Fibroblast of lung (primary cell): ENCODE results near the gene OR7C1. TPM values are rescaled to one million over a fixed set of nuclear protein-coding genes. Genes with fewer than 3 reads are reported as not detected.

Experiments used
- DNase-seq, 2 donors: peaks; one replicate each; pipeline versions ENCODE4 v3.0.0 to v3.0.0-alpha.2; 2010; ENCODE audit warnings: low read depth in 2 of 2
- H2AFZ ChIP-seq: 2 replicates; pipeline ENCODE4 v1.5.1; 2012; ENCODE audit warnings: low read length, control low read depth, inconsistent platforms
- H3K27ac ChIP-seq: 2 replicates; pipeline ENCODE4 v1.5.1; 2011; ENCODE audit warnings: low read length, control low read depth; ENCODE audit not compliant: insufficient read depth
- H3K27me3 ChIP-seq: 2 replicates; pipeline ENCODE4 v1.5.1; 2011; ENCODE audit warnings: mild to moderate bottlenecking, low read length; ENCODE audit not compliant: control insufficient read depth, insufficient read depth
- H3K36me3 ChIP-seq: 2 replicates; pipeline ENCODE4 v1.5.1; 2011; ENCODE audit warnings: low read length; ENCODE audit not compliant: control insufficient read depth, insufficient read depth
- H3K4me1 ChIP-seq: 2 replicates; pipeline ENCODE4 v1.5.1; 2011; ENCODE audit warnings: low read length; ENCODE audit not compliant: control insufficient read depth, insufficient read depth; ENCODE audit errors: extremely low read depth
- H3K4me2 ChIP-seq: 2 replicates; pipeline ENCODE4 v1.5.1; 2011; ENCODE audit warnings: low read length, control low read depth; ENCODE audit not compliant: insufficient read depth; ENCODE audit errors: extremely low read depth
- H3K4me3 ChIP-seq, 4 experiments: fragments of 200-600 bp in 1 of 4; sonication (generic) in 1 of 4; replicated peaks in 1 of 4; 2 replicates each; pipeline ENCODE4 v1.5.1; 2011 to 2016; ENCODE audit warnings: low read length in 4 of 4, low read depth in 3 of 4, mild to moderate bottlenecking in 3 of 4, control low read depth in 2 of 4, inconsistent platforms in 1 of 4, mixed read lengths in 1 of 4; ENCODE audit not compliant: insufficient read depth in 1 of 4; ENCODE audit errors: control extremely low read depth in 1 of 4
- H3K79me2 ChIP-seq: 2 replicates; pipeline ENCODE4 v1.5.1; 2012; ENCODE audit warnings: mild to moderate bottlenecking, low read length, inconsistent platforms; ENCODE audit not compliant: control insufficient read depth, insufficient read depth
- H3K9ac ChIP-seq: 2 replicates; pipeline ENCODE4 v1.5.1; 2011; ENCODE audit warnings: mild to moderate bottlenecking, low read length, control low read depth; ENCODE audit not compliant: insufficient read depth
- H3K9me3 ChIP-seq: 2 replicates; pipeline ENCODE4 v1.5.1; 2012; ENCODE audit warnings: low read depth, low read length; ENCODE audit not compliant: control insufficient read depth, insufficient read depth
- H4K20me1 ChIP-seq: 2 replicates; pipeline ENCODE4 v1.5.1; 2011; ENCODE audit warnings: low read length; ENCODE audit not compliant: control insufficient read depth, insufficient read depth; ENCODE audit errors: extremely low read depth
- CTCF ChIP-seq, 2 donors: IDR thresholded peaks in 1 of 2; conservative IDR thresholded peaks in 1 of 2; 1 replicate in 1 of 2; 2 replicates in 1 of 2; pipeline ENCODE4 v1.5.1; 2011 to 2012; ENCODE audit warnings: low read length in 2 of 2, control low read depth in 1 of 2, inconsistent platforms in 1 of 2, low read depth in 1 of 2, mild to moderate bottlenecking in 1 of 2
- EZH2 ChIP-seq: IDR thresholded peaks from 2 replicates; pipeline ENCODE4 v1.5.1; 2012; ENCODE audit warnings: low read length, control low read depth, mild to moderate bottlenecking; ENCODE audit errors: missing control alignments
- polyA plus RNA-seq, 2 donors: library from polyadenylated mRNA; depleted of rRNA in 1 of 2; stranded (reverse) in 1 of 2; unstranded in 1 of 2; fragments of >200 nt; gene quantifications; 2 replicates each; pipeline ENCODE4 v1.2.1, GENCODE V29; 2011 to 2012; ENCODE audit warnings: missing spikeins in 1 of 2
- total RNA-seq: library from RNA; depleted of rRNA; stranded (reverse); fragments of >200 nt; gene quantifications from 2 replicates; pipeline ENCODE4 v1.2.1, GENCODE V29; 2014

The OR7C1 gene
- total and polyA plus RNA-seq, 2 donors (not counting 1 experiment from before 2014, with no cell fraction given): not detected

- no peak for TF ChIP-seq EZH2
- TF ChIP-seq CTCF (conservative IDR thresholded peaks at IDR 0.05 in 1 of 2, IDR thresholded peaks at IDR 0.05 in 1 of 2; ENCODE audit: low read depth in 1 of 2, low read length in 2 of 2): no peak
- Histone ChIP-seq H3K4me2 (no peak overlapping the region), H2AFZ (no peak overlapping the region), H3K4me1 (no peaks in the 10 kb centered on the region), H3K79me2 (no peaks in the 10 kb centered on the region), H3K27me3 (peaks cover 3% of the 10 kb centered on the region), H3K27ac (no peak overlapping the region), H3K9ac (no peak overlapping the region), H3K9me3 (no peaks in the 10 kb centered on the region), H3K36me3 (no peaks in the 10 kb centered on the region), H4K20me1 (no peaks in the 10 kb centered on the region), H3K4me3 (no peak overlapping the region)
- no peak for DNase-seq
Measured at GRCh38 chr19:14772467-14772866, 62.5 kb downstream of the OR7C1 start.

DNA sequence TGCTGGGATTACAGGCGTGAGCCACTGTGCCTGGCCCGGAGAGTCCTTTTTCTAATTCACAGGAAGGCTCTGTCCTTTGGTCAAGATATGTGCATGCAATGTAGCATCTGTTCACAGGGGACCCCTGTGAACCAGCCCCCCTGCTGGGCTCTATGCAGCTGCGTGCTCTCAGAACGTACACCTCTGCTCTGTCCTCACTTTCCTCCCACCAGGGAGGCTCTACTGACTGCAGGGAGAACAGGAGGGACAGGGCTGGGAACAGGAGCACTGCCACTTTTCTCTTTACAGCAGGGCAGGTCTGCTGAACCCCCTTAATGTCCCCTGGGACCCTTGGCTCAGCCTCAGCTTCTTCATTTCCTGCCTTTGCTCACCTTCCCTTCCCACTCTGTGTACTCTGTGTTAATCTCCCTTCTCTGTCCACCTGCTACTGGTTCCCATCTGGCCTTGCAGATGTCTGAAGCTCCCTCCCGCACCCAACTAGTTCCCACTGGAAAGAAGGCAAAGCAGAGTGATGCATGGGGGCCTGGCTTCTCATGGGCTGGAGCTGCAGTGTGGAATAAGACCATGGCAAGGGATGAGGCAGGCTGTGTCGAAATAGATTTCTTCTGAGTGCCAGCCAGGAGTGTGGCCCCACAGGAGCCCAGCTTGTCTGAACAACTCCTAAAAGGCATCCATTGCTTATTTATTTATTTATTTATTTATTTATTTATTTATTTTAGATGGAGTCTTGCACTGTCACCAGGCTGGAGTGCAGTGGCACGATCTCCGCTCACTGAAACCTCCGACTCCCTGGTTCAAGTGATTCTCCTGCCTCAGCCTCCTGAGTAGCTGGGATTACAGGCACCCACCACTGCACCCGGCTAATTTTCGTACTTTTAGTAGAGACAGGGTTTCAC, 63.8 kb downstream of the OR7C1 start:
- H3K79me2 ChIP-seq: no peaks in the 10 kb centered on the region
- no peak for DNase-seq
- no peak overlapping the region for H3K4me3 ChIP-seq
- no peaks in the 10 kb centered on the region for H3K4me1 ChIP-seq
- H3K4me2 ChIP-seq: no peak overlapping the region
- H3K36me3 ChIP-seq: no peaks in the 10 kb centered on the region
- H2AFZ ChIP-seq: no peak overlapping the region
- peaks cover 2% of the 10 kb centered on the region for H3K27me3 ChIP-seq
- no peaks in the 10 kb centered on the region for H4K20me1 ChIP-seq
- no peak overlapping the region for H3K27ac ChIP-seq
- H3K9me3 ChIP-seq: no peaks in the 10 kb centered on the region
- no peak overlapping the region for H3K9ac ChIP-seq
- TF ChIP-seq EZH2 (no peak), CTCF (conservative IDR thresholded peaks at IDR 0.05 in 1 of 2, IDR thresholded peaks at IDR 0.05 in 1 of 2; ENCODE audit: low read depth in 1 of 2, low read length in 2 of 2) (no peak)

DNA sequence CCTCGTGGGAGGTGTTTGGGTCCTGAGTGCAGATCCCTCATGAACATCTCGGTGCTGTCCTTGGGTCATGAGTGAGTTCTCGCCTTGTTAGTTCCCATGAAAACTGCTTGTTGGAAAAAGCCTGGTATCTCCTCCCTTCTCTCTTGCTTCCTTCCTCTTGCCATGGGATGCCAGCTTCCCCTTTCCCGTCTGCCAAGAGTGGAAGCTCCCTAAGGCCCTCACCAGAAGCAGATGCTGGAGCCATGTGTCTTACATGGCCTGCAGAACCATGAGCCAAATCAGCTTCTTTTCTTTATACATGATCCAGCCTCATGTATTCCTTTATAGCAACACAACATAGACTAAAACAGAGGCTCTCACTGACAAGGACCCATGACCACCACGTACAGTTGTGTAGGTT, 64.8 kb downstream of the OR7C1 start:
- Histone ChIP-seq H3K4me2 (no peak overlapping the region), H2AFZ (no peak overlapping the region), H4K20me1 (no peaks in the 10 kb centered on the region), H3K4me1 (no peaks in the 10 kb centered on the region), H3K9me3 (no peaks in the 10 kb centered on the region), H3K79me2 (no peaks in the 10 kb centered on the region), H3K36me3 (no peaks in the 10 kb centered on the region), H3K27me3 (no peaks in the 10 kb centered on the region), H3K9ac (no peak overlapping the region), H3K4me3 (no peak overlapping the region), H3K27ac (no peak overlapping the region)
- TF ChIP-seq CTCF (conservative IDR thresholded peaks at IDR 0.05 in 1 of 2, IDR thresholded peaks at IDR 0.05 in 1 of 2; ENCODE audit: low read depth in 1 of 2, low read length in 2 of 2): no peak
- TF ChIP-seq EZH2: no peak
- DNase-seq: no peak
